ENCODE results near the gene KLHL25.

DNA sequence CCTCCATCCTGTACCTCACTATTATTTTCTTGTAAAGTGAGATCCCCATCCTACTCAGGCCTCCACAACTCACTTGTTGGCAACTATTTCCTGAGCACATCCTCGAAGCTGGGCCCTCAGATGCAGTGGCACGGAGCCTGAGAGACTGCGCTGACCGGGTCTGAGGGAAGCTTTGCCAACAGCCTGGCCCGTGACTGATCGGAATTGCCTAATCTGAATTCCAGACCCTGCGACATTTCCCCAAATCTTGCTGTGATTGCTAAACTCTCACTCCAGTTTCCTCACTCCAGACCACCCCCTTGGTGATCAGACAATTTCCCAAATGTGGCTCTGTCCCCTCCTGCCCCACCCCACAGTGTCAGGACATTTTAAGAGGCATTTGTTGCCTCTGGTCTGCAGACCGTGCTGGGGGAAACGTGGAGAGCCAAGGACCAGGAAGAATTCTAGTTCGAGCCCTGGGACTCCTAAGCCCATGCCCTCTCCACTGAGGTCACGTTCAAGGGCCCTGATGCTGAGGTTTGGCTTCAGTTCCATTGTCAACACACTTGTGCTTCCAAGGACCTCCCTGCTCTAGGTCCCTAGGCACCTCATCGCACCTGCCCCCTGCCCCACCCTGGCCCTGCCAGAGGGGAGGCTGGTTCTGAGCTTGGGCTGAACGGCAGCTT, 22.8 kb downstream of the KLHL25 start:
- TF ChIP-seq CTCF (IDR thresholded peaks at IDR 0.05; ENCODE audit: low read depth, low read length, poor library complexity, severe bottlenecking) = no peak
- no peak for TF ChIP-seq EZH2phosphoT487 (IDR thresholded peaks at IDR 0.05; ENCODE audit: borderline replicate concordance, low read length)

All from DOHH2 (cell line).